Suprapubic skin (tissue), 4 donors: ENCODE data around the gene SUPT6H. TPM values are rescaled to one million over a fixed set of nuclear protein-coding genes. Genes with fewer than 3 reads are reported as not detected.

Experiments used
- DNase-seq, 2 donors: peaks; one replicate each; pipeline ENCODE4 v3.0.0-alpha.2; 2019; ENCODE audit warnings: low spot score in 2 of 2
- H3K27ac ChIP-seq: fragments of 200-600 bp; sonication (generic); one replicate; pipeline ENCODE4 v1.5.1; 2019
- H3K27me3 ChIP-seq: fragments of 200-600 bp; sonication (generic); one replicate; pipeline ENCODE4 v1.5.1; 2019
- H3K36me3 ChIP-seq: fragments of 200-600 bp; sonication (generic); one replicate; pipeline ENCODE4 v1.5.1; 2019
- H3K4me1 ChIP-seq: fragments of 200-600 bp; sonication (generic); one replicate; pipeline ENCODE4 v1.5.1; 2019
- H3K4me3 ChIP-seq: fragments of 200-600 bp; sonication (generic); one replicate; pipeline ENCODE4 v1.5.1; 2019; ENCODE audit warnings: mild to moderate bottlenecking
- H3K9me3 ChIP-seq: fragments of 200-600 bp; sonication (generic); one replicate; pipeline ENCODE4 v1.5.1; 2019
- CTCF ChIP-seq, 2 donors: fragments of 200-600 bp in 1 of 2; fragments of 450-650 bp in 1 of 2; sonication (generic) in 1 of 2; IDR thresholded peaks; one replicate each; pipeline ENCODE4 v1.5.1; 2016 to 2019; ENCODE audit warnings: antibody characterized with exemption in 2 of 2, mild to moderate bottlenecking in 1 of 2, moderate library complexity in 1 of 2
- EP300 ChIP-seq: sonication (generic); formaldehyde crosslinking; IDR thresholded peaks from one replicate; pipeline ENCODE4 v1.6.1; 2017; ENCODE audit warnings: antibody characterized with exemption
- POLR2A ChIP-seq, 2 donors: fragments of 450-650 bp; IDR thresholded peaks; one replicate each; pipeline ENCODE4 v1.6.1; 2017; ENCODE audit warnings: antibody characterized with exemption in 2 of 2, mild to moderate bottlenecking in 2 of 2, moderate library complexity in 2 of 2
- POLR2AphosphoS5 ChIP-seq, 3 donors: sonication (generic); formaldehyde crosslinking; IDR thresholded peaks; one replicate each; pipeline ENCODE4 v1.6.1; 2017; ENCODE audit warnings: antibody characterized with exemption in 3 of 3
- WGBS: methylation state at CpG from one replicate; pipeline ENCODE4 v1.1.5; 2018; 5-methylcytosine and 5-hydroxymethylcytosine counted together
- total RNA-seq, 4 donors: library from RNA; depleted of rRNA; stranded (reverse); fragments of >200 nt; gene quantifications; one replicate each; pipeline ENCODE4 v1.1.0, GENCODE V29; 2016

Gene SUPT6H
- total RNA-seq, 4 donors from 2014 or later = 41.1 to 123 (median 57.2) TPM

GRCh38 chr17:28615260-28615940, 46.6 kb upstream of the SUPT6H start:
- no peak overlapping the region for H3K27ac ChIP-seq
- peaks cover 6% of the 10 kb centered on the region for H3K4me1 ChIP-seq
- H3K4me3 ChIP-seq = no peak overlapping the region
- no peak for DNase-seq
- H3K36me3 ChIP-seq = peaks cover 77% of the 10 kb centered on the region
- 93% methylated on average over 4 of the region's 4 CpGs for WGBS
- no peaks in the 10 kb centered on the region for H3K9me3 ChIP-seq
- no peaks in the 10 kb centered on the region for H3K27me3 ChIP-seq
- TF ChIP-seq EP300 = no peak
- no peak for TF ChIP-seq POLR2AphosphoS5 (IDR thresholded peaks at IDR 0.05)
- TF ChIP-seq POLR2A (IDR thresholded peaks at IDR 0.05) = no peak
- no peak for TF ChIP-seq CTCF (IDR thresholded peaks at IDR 0.05)

- Histone ChIP-seq H3K36me3 (peaks cover 83% of the 10 kb centered on the region), H3K4me1 (peaks cover 6% of the 10 kb centered on the region), H3K9me3 (no peaks in the 10 kb centered on the region), H3K4me3 (no peak overlapping the region), H3K27me3 (no peaks in the 10 kb centered on the region), H3K27ac (no peak overlapping the region)
- TF ChIP-seq POLR2A (IDR thresholded peaks at IDR 0.05) (no peak), EP300 (no peak), CTCF (IDR thresholded peaks at IDR 0.05) (no peak), POLR2AphosphoS5 (IDR thresholded peaks at IDR 0.05) (no peak)
- DNase-seq = no peak
- WGBS = 80% methylated on average over 7 of the region's 7 CpGs
Measured at GRCh38 chr17:28616281-28616680, 45.7 kb upstream of the SUPT6H start.

GRCh38 chr17:28618464-28618863, 43.5 kb upstream of the SUPT6H start:
- peaks cover 100% of the 10 kb centered on the region for H3K36me3 ChIP-seq
- 94% methylated on average over 3 of the region's 3 CpGs for WGBS

GRCh38 chr17:28620010-28620409, 42.0 kb upstream of the SUPT6H start:
- H3K36me3 ChIP-seq = peaks cover 100% of the 10 kb centered on the region
- H3K9me3 ChIP-seq = no peaks in the 10 kb centered on the region

More at GRCh38 chr17:28618464-28618863, 43.5 kb upstream of the SUPT6H start:
- H3K4me3 ChIP-seq = no peak overlapping the region
- H3K4me1 ChIP-seq = peaks cover 6% of the 10 kb centered on the region
- no peak for DNase-seq
- H3K27me3 ChIP-seq = no peaks in the 10 kb centered on the region
- H3K9me3 ChIP-seq = no peaks in the 10 kb centered on the region
- no peak overlapping the region for H3K27ac ChIP-seq
- no peak for TF ChIP-seq POLR2AphosphoS5 (IDR thresholded peaks at IDR 0.05)
- TF ChIP-seq POLR2A (IDR thresholded peaks at IDR 0.05) = no peak
- TF ChIP-seq CTCF (IDR thresholded peaks at IDR 0.05) = no peak
- no peak for TF ChIP-seq EP300

More at GRCh38 chr17:28620010-28620409, 42.0 kb upstream of the SUPT6H start:
- Histone ChIP-seq H3K4me1 (no peaks in the 10 kb centered on the region), H3K4me3 (no peak overlapping the region), H3K27me3 (no peaks in the 10 kb centered on the region), H3K27ac (no peak overlapping the region)
- DNase-seq = no peak
- WGBS = 86% methylated on average over 2 of the region's 2 CpGs
- TF ChIP-seq CTCF (IDR thresholded peaks at IDR 0.05) = no peak
- TF ChIP-seq POLR2A (IDR thresholded peaks at IDR 0.05) = no peak
- TF ChIP-seq EP300 = no peak
